HG02885 (cell line): ENCODE data around the gene RBPJL.

ENCODE experiments used
- ATAC-seq: cut with Tn5 transposase; IDR thresholded peaks from one replicate; pipeline ENCODE4 v1.9.1; 2021; ENCODE audit warnings: mild to moderate bottlenecking; ENCODE audit not compliant: unreplicated experiment, poor library complexity

Gene RBPJL

GRCh38 chr20:45358282-45359068 lies 51.8 kb downstream of the RBPJL start:
- ATAC-seq = no peak

DNA sequence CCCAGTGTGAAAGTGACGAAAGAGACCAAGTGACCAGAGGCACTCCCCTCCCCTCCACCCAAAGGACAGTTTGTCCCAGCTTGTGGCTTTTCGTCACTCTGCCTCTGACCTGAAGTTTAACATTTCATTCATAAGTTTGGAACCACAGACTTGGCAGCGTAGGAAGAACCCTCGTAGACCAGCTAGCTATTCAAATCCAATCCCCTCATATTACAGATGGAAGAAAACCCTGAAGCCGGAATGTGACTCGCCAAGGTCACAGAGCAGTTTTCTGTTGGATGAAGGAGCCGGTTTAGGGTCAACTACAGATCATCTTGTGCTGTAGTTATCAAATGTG lies 52.4 kb downstream of the RBPJL start:
- ATAC-seq = no peak

- ATAC-seq = no peak
These were observed 52.9 kb downstream of the RBPJL start for GRCh38 chr20:45359406-45360148.

GRCh38 chr20:45361793-45362192 lies 55.2 kb downstream of the RBPJL start:
- no peak for ATAC-seq

GRCh38 chr20:45362804-45363610 lies 56.4 kb downstream of the RBPJL start, which contains the start of gene SYS1:
Gene SYS1 (plus strand): TSS chr20:45363156. CDS start chr20:45363532, 376 bp downstream.
- ATAC-seq = peak; percentile 85

GRCh38 chr20:45363611-45364492 lies 57.2 kb downstream of the RBPJL start:
- ATAC-seq = no peak

GRCh38 chr20:45365444-45365970 lies 58.9 kb downstream of the RBPJL start:
- ATAC-seq = no peak

GRCh38 chr20:45366192-45366591 lies 59.6 kb downstream of the RBPJL start:
- ATAC-seq = no peak

- no peak for ATAC-seq
These were observed 60.0 kb downstream of the RBPJL start for GRCh38 chr20:45366631-45367030.

- no peak for ATAC-seq
These were observed 60.5 kb downstream of the RBPJL start for GRCh38 chr20:45367126-45367525.
